Fibroblast of mammary gland (primary cell): ENCODE results near the gene SPINT1.
"Not testable (repeated sequence)": the region's sequence is repeated elsewhere in the genome, so short reads cannot be mapped to it uniquely, and the experiment has no call there.

Source experiments
- DNase-seq: peaks from one replicate; pipeline ENCODE4 v3.0.0-alpha.2; 2010; ENCODE audit warnings: low read depth
- H3K4me3 ChIP-seq: 2 replicates; pipeline ENCODE4 v1.5.1; 2011; ENCODE audit warnings: low read depth, mild to moderate bottlenecking, low read length, moderate library complexity; ENCODE audit not compliant: control insufficient read depth
- CTCF ChIP-seq: conservative IDR thresholded peaks from 2 replicates; pipeline ENCODE4 v1.5.1; 2011; ENCODE audit warnings: low read depth, low read length, inconsistent platforms; ENCODE audit not compliant: control insufficient read depth, insufficient read depth

SPINT1 gene

GRCh38 chr15:40857601-40858341 is 13.9 kb downstream of the SPINT1 start:
- no peak overlapping the region for H3K4me3 ChIP-seq
- DNase-seq: peak; percentile 53
- peak; percentile 96 for TF ChIP-seq CTCF

- TF ChIP-seq CTCF: no peak
- H3K4me3 ChIP-seq: no peak overlapping the region
- no peak for DNase-seq
These were observed 14.9 kb downstream of the SPINT1 start for GRCh38 chr15:40858706-40859105.

GRCh38 chr15:40859206-40859851 is 15.5 kb downstream of the SPINT1 start:
- peak; percentile 87 for TF ChIP-seq CTCF
- no peak overlapping the region for H3K4me3 ChIP-seq
- peak; percentile 72 for DNase-seq

- not testable (repeated sequence) for H3K4me3 ChIP-seq
These were observed 17.3 kb downstream of the SPINT1 start for GRCh38 chr15:40861147-40861546.

GRCh38 chr15:40863660-40864270 is 19.9 kb downstream of the SPINT1 start:
- H3K4me3 ChIP-seq: no peak overlapping the region
- DNase-seq: no peak
- no peak for TF ChIP-seq CTCF

More at GRCh38 chr15:40861147-40861546, 17.3 kb downstream of the SPINT1 start:
- not testable (repeated sequence) for DNase-seq

- H3K4me3 ChIP-seq: no peak overlapping the region
- DNase-seq: no peak
- TF ChIP-seq CTCF: no peak
These were observed 23.4 kb downstream of the SPINT1 start for GRCh38 chr15:40867199-40867598.

- DNase-seq: no peak
- TF ChIP-seq CTCF: no peak
- no peak overlapping the region for H3K4me3 ChIP-seq
These were observed 25.8 kb downstream of the SPINT1 start for GRCh38 chr15:40869686-40870085.
